NCI-H226 (cell line): Measurements from ENCODE around the gene KCNK2.

ENCODE experiments used
- DNase-seq: peaks from one replicate; pipeline ENCODE4 v3.0.0-alpha.2; 2015

KCNK2 gene, protein sequence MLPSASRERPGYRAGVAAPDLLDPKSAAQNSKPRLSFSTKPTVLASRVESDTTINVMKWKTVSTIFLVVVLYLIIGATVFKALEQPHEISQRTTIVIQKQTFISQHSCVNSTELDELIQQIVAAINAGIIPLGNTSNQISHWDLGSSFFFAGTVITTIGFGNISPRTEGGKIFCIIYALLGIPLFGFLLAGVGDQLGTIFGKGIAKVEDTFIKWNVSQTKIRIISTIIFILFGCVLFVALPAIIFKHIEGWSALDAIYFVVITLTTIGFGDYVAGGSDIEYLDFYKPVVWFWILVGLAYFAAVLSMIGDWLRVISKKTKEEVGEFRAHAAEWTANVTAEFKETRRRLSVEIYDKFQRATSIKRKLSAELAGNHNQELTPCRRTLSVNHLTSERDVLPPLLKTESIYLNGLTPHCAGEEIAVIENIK

DNA sequence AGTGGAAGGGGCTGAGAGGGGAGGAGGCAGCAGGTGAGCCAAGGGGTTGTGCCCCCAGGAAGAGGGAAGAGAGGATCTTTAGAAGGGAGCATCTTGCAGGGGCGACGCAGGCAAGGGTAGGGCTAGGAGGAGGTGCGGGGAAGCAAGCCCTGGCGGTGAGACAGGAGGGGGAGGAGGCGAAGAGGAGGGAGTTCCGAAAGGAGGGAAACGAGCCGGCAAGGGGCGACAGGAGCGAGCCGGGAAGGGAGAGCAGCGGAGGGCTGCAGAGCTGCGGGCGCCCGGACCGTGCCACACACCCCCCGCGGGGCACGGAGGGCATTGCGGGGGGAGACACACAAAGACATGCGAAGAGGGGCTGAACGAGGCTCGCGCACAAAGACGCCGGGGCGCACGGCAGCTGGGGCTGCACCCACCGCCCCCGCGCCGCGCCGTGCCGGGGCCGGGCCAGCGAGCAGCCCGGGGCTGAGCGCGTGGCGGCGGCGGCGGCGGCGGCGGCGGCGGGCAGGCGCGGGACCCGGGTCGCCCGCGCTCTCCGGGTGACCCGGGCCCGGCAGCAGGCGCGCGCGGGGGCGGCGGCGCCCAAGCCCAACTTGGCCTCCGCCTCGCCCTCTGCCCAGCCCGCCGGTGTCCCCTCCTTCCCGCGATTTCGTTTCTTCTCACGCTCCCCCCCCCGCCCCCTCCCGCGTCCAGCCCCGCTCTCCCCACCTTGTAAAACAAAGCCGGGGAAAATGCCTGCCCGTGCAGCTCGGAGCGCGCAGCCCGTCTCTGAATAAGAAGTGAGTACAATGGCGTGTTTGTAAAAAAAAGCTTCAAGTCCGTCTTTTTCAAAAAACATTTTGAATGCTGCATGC, at the start of gene KCNK2:
Gene KCNK2, plus strand, starts transcription at position 206 of the 851 bp plus-strand sequence. CDS start 649 bp downstream, outside the sequence.
- no peak for DNase-seq

DNA sequence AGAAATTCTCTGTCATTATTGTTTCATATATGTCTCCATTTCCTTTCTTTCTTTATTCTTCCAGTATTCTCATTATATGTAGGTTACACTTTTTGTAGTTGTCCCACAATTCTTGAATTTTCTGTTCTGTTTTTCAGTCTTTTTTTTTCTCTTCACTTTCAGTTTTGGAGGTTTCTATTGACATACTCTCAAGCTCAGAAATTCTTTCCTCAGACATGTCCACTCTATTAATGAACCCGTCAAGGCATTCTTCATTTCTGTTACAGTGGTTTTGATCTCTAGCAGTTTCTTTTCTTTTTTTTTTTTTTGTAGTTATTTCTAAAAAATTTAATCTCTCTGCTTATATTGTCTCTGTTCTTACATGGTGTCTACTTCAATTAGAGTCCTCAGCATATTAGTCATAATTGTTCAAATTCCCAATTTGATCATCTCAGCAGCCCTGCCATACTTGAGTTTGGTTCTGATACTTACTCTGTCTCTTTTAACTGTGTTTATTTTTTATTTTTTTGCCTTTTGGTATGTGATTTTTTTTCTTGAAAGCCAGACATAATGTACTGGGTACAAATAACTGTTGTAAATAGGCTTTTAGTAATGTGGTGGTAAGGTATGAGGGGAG, 49.5 kb upstream of the KCNK2 start:
- DNase-seq = no peak

DNA sequence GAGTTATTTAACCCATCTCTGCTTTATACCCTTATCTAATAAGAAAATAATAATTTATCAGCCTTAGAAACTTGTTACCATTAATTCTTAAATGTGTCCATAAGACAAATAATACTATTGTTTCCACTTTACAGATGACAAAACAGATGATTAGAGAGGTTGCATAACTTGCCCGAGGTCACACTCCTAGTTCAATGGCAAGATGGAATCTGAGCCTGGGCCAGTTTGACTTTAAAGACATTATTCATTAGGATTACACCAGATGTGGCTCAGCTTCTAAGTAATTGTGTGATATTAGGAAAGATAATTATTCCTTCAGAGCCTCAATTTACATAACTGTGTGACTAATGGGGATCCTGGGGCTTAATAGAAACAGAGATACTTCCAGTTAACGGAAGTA, 42.3 kb upstream of the KCNK2 start:
- DNase-seq = no peak

DNA sequence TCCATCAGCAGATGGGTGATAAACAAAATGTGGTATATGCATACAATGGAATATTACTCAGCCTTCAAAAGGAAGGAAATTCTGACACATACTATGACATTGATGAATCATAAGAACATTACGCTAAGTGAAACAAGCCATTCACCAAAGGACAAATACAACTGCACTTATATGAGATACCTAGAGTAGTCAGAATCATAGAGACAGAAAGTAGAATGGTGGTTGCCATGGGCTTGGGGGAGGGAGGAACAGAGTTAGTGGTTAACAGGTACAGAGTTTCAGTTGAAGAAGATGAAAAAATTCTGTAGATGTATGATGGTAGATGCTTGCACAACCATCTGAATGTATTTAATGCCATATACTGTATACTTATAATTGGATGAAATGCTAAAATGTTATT, 39.1 kb upstream of the KCNK2 start:
- DNase-seq = no peak

DNA sequence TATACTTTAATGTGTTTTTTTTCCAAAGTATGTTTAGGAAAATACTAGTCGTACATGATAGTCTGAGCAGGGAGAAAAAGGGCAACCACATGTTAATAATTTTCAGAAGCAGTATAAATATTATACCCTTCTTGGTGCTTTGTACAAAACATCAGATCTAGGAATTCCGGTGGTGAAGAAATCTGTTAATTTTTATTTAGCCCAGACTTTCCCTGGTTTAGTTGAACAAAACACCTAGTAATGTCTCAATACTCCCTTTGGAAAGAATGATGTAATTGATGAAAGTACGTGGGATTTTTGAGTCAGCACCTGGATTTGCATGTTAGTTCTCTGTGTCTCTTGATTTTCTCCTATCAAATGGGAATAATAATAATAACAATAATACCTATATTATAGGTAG, 38.4 kb upstream of the KCNK2 start:
- DNase-seq = no peak

DNA sequence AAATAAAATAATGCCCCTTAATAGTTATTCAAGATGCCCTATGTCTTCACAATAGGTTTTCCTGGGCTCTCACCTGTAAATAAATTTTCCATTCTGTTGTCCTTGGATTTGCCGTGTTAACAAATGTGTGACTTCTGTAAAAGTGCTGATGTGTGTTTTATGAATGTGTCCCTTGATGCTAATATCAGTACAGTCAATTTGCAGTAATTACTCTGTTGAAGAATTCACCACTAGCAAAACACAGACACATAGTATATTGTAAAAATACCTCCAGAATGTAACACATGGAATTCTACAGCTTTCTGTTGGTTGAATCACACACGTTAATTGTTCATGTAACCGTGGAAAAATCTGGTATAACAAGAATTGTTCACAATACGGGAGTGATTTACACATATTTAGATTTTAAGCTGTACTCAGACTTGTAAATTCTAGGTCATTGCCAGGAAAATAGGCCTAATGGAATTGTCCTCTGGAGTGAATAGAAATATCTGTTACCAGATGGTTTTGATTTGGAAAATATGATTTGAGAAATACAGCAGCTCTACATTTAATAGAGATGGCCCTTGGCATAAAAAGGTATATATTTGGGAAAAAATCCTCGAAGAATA, 36.7 kb upstream of the KCNK2 start:
- DNase-seq = no peak

DNA sequence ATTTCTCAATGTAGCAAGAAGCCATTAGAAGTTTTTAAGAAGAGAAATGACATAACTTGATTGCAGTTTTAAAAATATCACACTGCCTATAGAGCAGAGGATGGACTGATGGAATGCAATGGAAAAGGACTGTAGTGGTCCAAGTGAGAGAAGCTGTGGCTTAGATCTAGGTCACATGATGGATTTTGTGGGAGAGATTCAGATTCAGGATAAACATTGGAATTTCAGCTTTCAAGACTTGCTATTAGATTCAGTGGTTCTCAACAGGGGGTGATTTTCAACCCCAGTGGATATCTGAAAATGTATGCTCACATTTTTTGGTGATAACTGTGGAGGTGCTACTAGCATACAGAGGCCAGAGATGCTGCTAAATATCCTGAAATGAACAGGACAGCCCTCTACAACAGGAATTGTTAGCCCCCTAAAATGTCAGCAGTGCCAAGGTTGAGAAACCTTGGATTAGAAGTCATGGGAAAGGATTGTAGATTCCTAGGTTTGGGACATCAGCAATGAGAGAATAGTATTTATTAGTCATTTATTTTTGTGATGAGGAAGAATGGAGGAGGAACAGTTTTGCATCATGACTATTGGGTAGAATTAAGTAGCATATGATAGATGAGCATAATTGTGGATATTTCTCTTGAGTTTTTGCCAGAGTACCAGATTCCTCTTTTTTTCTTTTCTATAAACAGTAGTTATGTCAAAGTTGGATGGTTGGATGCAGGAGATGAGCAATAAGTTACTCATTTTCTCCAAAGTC, 30.1 kb upstream of the KCNK2 start:
- DNase-seq = no peak

DNA sequence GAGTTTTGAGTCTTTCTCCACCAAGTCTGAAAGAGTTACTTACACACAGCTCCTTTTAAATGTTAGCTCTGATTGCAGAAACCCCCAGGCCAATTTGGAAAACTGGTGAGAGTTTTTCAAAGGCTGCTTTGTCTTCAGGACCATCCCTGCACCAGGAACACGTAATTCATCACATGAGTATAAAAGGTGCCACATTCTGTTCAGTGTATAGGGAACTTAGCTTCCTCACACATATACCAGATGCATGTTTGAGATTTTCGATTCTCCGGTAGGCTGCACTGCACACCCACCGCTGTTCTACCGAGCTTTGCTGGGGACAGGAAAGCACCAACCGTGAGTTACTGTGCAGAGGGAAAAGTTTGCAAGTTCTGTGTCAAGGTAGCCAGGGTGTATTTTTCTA, 28.3 kb upstream of the KCNK2 start:
- DNase-seq = no peak

DNA sequence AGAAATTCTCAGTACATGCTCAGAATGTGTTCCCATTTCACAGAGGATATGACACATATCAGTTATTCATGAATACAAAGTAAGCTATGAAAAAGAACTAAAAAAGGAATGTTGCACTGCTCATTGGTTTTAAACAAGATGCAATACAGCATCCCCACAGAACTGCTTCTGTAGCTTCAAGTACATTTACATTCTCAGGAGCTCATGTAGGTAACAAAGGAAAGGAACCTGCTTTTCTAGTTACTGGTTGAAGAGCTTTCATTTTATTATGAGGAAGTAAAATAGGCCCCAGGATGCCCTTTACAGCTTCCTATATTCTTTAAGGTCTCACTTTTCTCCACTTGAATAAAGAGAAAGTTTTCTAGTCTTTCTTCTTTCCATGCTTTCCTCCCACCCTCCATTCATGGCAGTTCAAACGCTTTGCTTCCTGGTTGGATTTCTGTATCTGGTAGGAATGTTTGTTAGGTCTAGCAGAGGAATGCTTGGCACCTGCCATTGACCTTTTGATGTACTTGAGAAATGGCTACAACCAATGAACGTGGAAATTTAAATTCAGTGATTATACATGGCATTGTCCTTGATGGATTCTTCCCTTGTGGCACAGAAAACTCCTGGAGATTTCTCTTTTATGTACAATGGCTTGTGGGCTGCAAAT, 27.1 kb upstream of the KCNK2 start:
- no peak for DNase-seq

DNA sequence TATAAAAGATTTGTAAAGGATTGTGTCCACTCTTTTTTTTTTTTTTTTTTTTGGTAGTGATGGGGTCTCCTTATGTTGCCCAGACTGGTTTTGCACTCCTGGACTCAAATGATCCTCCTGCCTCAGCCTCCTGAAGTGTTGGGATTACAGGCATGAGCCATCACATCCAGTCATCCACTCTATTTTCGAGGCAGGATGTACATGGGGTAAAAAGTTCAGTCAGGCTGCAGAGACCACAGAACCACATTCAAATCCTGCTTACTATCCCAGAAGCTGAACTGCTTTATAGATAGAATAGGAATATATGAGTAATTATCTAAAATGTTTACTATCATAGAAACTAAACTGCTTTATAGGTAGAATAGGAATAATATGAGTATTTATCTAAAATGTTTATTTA, 26.0 kb upstream of the KCNK2 start:
- no peak for DNase-seq

DNA sequence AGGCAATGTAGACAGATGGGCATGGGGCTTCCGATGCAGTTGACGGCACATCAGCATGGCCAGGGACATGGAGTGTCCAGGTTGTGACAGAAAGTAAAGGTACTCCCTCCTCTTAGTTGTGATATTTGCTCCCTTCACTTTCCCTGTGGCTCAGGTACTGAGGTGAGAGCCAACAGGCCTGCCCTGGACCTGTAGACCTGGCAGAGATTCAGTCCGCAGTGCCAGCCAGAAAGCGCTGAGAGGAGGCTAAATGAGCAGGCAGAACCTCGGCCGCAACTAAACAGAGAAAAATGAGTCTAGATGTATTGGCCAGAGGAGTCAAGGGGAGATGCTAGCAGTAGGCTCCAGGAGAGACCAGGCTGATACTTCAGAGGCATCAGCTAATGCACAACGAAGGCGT, 22.6 kb upstream of the KCNK2 start:
- no peak for DNase-seq

DNA sequence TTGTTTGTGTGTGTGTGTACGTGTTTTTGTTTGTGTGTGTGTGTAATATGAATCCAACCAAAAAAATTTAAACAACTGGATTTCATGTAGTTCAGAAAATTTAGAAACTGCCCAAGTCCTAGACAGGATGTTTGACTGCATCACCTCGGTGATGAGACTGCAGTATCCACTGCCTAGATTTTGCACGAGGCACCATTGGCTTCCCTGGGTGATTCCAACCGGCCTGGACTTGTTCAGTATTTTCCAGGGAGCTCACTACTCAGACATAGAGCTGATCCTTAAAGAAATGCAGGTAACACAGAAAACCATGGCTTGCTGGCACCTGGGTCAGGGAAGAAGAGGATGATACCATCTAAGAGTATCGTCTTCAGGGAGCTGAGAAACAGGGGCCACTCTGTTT, 18.2 kb upstream of the KCNK2 start:
- no peak for DNase-seq

DNA sequence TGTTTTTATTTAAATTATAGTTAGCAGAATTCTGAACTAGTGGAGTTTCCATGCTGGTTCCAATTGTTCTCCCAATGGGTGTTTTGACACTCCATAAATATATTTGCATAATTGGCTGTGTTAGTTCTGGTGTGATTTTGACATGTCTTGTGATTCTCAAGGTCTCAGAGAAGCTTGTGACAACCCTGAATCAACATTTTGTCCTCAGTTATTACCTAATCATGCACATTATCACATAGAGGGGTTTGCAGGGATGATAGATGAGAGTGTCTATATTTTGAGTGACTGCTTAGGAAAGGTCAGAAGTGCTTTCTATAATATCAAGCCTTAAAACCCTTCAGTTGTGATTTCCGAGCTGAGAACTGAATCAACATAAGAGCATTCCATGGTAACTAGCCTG, 11.5 kb upstream of the KCNK2 start:
- no peak for DNase-seq

DNA sequence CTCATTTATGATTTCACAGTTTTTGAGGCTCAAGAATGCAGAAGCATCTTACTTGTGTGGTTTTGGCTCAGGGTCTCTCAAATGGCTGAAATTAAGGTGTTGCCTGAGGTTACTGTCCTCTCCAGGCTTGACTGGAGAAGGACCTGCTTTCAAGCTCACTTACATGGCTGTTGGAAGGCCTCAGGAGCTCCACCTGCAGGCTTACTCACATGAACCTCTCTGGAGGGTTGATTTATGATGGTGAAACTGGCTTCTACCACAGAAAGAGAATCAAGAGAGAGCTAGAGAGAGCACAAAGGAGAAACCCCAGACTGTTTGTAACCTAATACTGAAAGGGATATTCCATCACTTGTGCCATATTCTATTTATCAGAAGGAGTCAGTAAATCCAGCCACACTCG, 6.2 kb upstream of the KCNK2 start:
- DNase-seq = no peak

DNA sequence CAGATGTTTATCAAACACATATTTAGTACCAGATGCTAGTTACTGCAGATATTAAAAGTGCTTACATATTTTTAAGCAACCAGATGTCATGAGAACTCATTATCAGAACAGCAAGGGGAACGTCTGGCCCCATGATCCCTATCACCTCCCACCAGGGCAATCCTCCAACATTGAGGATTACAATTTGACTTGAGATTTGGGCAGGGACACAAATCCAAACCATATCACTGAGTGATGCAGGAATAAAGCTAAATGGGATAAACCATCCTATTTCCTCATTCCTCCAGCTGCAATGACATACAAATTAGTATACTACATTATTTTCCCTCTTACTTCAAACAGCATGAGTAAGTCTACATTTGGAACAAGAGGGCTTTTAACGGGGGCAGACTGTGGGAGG, 3.1 kb upstream of the KCNK2 start:
- no peak for DNase-seq

DNA sequence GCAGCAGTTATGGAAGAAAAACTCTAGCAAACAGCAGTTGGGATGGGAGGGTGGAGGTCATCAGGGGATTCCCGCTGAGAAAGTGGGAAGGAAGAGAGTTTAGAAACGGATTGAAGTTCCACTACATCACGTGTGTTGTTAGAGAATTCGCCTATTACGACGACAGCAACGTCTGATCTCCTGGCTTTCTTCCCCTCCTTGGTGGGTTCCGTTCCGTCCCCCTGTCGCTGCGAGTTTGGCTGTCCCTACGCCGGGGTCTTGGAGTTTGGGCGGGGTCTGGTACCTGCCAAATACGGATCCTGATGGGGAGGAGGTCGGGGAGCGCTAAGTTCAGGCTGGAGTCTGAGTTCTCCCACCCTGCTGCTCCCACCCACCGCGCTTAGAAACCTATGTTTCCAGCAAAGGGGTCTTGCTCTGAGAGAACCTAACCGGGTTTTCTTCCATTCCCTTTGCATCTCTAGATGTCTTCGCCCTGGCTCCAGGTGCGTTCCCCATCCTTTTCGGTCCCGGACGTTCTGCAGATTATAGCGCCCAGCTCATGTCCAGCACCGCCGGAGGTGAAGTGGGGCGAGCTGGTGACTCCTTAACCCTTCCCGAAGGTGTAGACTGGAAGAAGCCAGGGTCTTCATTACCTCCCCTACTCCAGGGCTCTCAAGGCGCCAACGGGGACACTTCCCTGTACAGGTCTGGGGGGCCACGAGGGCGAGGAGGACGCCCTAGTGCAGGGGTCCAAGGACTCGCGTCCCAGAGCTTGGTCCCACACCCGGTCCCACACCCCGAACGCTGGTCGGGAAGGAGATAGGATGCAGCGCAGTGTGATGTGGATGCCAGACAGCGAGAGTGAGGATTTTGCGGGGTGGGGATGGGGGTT, 641 bp upstream of the KCNK2 start:
- no peak for DNase-seq

DNA sequence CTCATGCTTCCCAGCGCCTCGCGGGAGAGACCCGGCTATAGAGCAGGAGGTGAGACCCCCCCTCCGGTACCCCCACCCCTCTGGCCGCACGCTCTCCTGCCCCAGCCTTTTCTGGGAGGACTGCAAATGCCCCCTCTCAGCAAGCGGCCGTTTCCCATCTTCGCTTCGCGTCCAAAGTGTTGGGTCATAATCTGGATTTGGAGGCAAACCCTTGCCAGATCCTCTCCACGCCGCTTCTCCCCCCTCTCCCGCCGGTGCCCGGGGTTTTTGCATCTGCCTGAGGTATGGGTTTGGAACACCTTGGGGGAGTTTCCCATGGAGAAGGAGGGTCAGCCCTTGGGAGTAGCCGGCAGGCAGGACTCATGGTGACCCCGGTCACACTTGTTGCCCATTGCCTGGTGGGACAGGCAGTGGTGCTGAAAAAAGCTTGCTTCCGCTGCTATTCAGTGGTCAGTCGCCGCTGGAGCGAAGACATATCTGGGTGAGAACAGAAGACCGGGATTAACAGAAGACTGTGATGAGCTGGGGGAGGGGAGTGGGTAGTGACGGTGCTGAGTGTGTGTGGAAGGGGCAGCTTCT, 935 bp downstream of the KCNK2 start:
- no peak for DNase-seq

DNA sequence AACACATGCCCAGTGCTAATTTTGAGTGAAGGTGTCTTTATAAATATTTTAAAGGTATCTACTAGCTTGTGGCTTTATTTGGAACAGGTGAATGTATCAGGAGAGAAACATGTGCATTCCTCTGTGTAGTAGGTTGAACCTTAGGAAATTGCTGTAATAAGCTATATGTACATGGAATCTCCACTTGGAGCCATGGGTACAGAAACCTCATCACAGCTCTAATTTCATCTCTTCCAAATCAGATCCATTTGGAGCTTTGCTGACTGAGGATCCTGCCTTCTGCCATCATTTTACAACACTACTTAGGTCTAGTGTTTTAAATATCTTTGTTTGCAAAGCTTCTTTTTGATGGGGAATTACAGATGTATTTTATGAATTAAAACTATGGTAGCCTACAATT, 2.1 kb downstream of the KCNK2 start:
- DNase-seq = no peak

DNA sequence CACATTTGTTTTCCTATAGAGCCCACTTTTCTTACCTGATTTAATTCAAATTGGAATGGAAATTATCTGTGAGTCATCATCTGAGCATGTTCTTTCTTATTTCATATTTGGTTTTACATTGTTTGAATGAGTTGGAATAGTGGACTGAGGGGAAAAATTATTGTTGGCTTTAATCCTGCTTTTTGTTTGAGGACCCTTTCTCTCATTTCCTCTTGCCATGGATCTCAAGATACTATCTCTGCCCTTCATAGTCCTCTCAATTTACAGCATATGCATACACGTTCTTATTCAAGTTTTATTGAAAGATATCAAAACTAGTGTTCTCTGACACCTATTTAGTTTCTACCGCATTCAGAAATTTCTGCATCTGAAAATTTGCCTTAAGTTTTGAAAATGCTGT, 5.1 kb downstream of the KCNK2 start:
- no peak for DNase-seq

DNA sequence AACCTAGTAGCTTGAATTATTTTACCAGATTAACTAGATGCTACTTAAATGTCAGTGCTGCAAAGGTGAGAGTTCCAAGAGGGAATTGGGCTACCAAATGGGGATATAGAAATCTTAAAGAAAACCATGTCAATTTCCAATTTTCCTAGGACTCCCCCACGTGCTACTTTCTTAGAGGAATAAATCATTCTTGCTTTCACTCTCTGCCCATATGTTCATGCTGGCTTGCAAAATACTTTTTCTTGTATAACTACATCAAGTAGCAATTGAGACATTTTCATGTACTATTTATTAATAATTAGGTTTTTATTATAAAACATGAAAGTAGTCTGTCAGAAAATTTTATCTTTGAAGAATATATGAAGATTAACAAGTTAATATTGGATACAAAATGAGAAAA, 11.8 kb downstream of the KCNK2 start:
- DNase-seq = no peak

DNA sequence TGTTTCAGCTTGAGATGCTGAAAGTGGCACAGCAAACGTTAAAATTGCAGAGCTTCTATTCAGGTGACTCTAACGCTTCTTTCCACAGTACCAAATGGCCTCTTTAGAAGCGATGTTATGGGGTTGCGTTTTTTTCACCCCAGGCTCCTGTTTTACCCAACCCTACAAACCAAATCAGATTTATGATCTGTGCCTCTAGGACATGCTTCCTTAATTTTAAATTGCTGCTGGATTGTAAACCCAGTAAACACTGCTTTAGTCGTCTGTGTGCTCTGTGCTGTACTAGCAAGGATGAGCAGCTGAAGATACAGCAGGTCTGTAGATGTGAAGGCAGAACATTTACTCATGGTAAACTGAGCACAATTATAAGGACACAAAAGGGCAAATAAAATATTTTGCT, 13.0 kb downstream of the KCNK2 start:
- DNase-seq = no peak
